Cardiac fibroblast (primary cell): Measurements from ENCODE around the gene PPP1R10.
A peak's percentile ranks its signal among the peaks of the same experiment; 100 is the strongest.

Experiments
- DNase-seq, 2 donors: peaks; one replicate each; pipeline versions ENCODE4 v3.0.0 to v3.0.0-alpha.2; 2010; ENCODE audit warnings: low read depth in 2 of 2
- H3K4me3 ChIP-seq, 2 donors: replicated peaks in 1 of 2; 1 replicate in 1 of 2; 2 replicates in 1 of 2; pipeline ENCODE4 v1.5.1; 2011; ENCODE audit warnings: low read depth in 2 of 2, low read length in 2 of 2, mild to moderate bottlenecking in 2 of 2, moderate library complexity in 1 of 2
- CTCF ChIP-seq: IDR thresholded peaks from one replicate; pipeline ENCODE4 v1.5.1; 2011; ENCODE audit warnings: low read depth, mild to moderate bottlenecking, low read length, inconsistent platforms

Gene PPP1R10

GRCh38 chr6:30654798-30655742 lies 38.0 kb upstream of the PPP1R10 start:
- no peak for DNase-seq
- H3K4me3 ChIP-seq, result no peak overlapping the region
- TF ChIP-seq CTCF, result no peak

DNA sequence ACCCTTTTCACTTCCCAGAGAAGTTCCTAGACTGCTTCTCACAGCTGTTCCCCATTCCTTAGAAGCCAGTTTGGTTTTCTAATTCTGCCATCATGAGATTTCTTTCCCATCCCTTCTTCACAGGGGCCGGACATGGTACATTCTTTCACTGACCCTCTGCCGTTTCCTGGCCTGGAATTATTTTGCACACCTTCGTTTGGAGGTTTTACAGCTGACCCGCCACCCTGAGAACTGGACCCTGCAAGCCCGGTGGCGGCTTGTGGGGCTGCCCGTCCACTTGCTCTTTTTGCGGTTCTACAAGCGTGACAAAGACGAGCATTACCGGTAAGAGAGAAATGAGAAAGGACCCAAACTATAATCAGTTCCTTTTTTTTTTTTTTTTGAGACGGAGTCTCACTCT lies 34.1 kb upstream of the PPP1R10 start:
- no peak overlapping the region for H3K4me3 ChIP-seq
- DNase-seq, result no peak
- no peak for TF ChIP-seq CTCF

- peak; percentile 48 to 59 for DNase-seq
- TF ChIP-seq CTCF, result no peak
- H3K4me3 ChIP-seq, result peak overlapping the region; percentile 90 to 92
These were observed 30.4 kb upstream of the PPP1R10 start for GRCh38 chr6:30647242-30648116.

GRCh38 chr6:30646450-30647241 lies 29.6 kb upstream of the PPP1R10 start, which contains the start of gene C6orf136:
Gene C6orf136, plus strand, starts transcription at chr6:30647133. Its CDS starts 99 bp downstream, at chr6:30647232.
- no peak for TF ChIP-seq CTCF
- peak within 1 kb of the TSS; percentile 90 to 92 for H3K4me3 ChIP-seq
- DNase-seq, result peak; percentile 94 to 96

DNA sequence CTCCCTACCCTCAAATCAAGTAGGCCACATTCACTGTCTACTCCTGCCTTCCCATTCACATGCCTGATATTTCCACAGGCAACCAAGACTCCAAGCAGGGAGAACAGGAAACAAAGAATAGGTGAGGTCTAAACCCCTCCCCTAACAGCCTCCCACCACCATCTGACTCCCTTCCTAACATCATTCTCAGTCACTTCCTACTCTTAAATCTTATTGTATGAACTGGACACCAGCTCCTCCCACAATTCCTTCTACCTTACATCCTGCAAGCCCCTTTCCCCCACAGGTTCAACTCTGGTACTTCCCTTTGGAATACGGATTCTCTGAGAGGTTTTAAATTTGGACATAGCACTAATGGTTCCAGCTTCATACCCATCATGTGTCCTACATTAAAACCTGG lies 28.9 kb upstream of the PPP1R10 start:
- DNase-seq, result no peak
- no peak overlapping the region for H3K4me3 ChIP-seq
- no peak for TF ChIP-seq CTCF

DNA sequence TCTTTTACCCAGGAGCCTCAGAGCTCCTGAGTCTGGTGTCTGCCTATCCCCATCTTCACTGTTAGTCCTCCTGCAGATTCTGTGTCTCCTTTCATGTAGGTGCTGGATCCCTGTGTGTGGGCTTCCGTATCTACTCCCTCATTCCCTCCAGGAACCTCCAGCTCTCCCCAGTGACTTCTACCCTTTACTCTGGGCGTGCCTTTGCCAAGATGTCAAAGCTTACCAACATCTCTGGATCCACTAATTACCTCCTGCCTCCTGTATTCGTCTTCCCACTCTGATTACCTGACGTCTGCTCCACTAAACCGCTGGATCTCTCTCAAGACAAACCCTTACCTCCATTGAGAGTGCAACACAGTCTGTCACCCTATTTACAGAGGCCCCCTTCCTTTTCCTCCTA lies 27.7 kb upstream of the PPP1R10 start:
- no peak overlapping the region for H3K4me3 ChIP-seq
- no peak for DNase-seq
- TF ChIP-seq CTCF, result no peak
